Measurements from ENCODE around the gene ADAM10. TPM values are rescaled to one million over a fixed set of nuclear protein-coding genes. Genes with fewer than 3 reads are reported as not detected.
"Not testable (repeated sequence)": the region's sequence is repeated elsewhere in the genome, so short reads cannot be mapped to it uniquely, and the experiment has no call there.

ADAM10 gene
- polyA plus RNA-seq, 4 donors, result 5.1 to 147 (median 18.5) TPM

GRCh38 chr15:58777107-58777506, 27.6 kb upstream of the ADAM10 start:
- Histone ChIP-seq H3K9me3 (ENCODE audit: control insufficient read depth in 2 of 2, insufficient read depth in 1 of 2, low read depth in 1 of 2, low read length in 1 of 2) (no peaks in the 10 kb centered on the region), H3K27ac (ENCODE audit: low read depth in 1 of 3, low read length in 2 of 3) (no peak overlapping the region), H3K27me3 (ENCODE audit: control insufficient read depth in 3 of 3, insufficient read depth in 3 of 3, low read length in 3 of 3) (no peaks in the 10 kb centered on the region), H3K36me3 (ENCODE audit: control insufficient read depth in 3 of 3, insufficient read depth in 2 of 3, low read depth in 1 of 3, low read length in 3 of 3) (peaks cover 0 to 4% (median 0%) of the 10 kb centered on the region in 3 donors), H3K4me3 (ENCODE audit: low read depth in 1 of 3, low read length in 3 of 3) (no peak overlapping the region), H3K4me1 (ENCODE audit: control insufficient read depth in 3 of 3, insufficient read depth in 2 of 3, low read depth in 1 of 3, low read length in 2 of 3) (peaks cover 0 to 6% (median 4%) of the 10 kb centered on the region in 3 donors)
- 65 to 72% (median 71%) methylated on average over 4 of the region's 4 CpGs for WGBS, 3 donors
- FAIRE-seq (no peak), DNase-seq (no peak)

GRCh38 chr15:58775402-58775801, 25.9 kb upstream of the ADAM10 start:
- WGBS, 3 donors, result 96 to 98% (median 96%) methylated on average over 3 of the region's 3 CpGs
- Histone ChIP-seq H3K27ac (ENCODE audit: low read depth in 1 of 3, low read length in 2 of 3) (no peak overlapping the region), H3K4me3 (ENCODE audit: low read depth in 1 of 3, low read length in 3 of 3) (no peak overlapping the region), H3K27me3 (ENCODE audit: control insufficient read depth in 3 of 3, insufficient read depth in 3 of 3, low read length in 3 of 3) (no peaks in the 10 kb centered on the region), H3K9me3 (ENCODE audit: control insufficient read depth in 2 of 2, insufficient read depth in 1 of 2, low read depth in 1 of 2, low read length in 1 of 2) (no peaks in the 10 kb centered on the region), H3K36me3 (ENCODE audit: control insufficient read depth in 3 of 3, insufficient read depth in 2 of 3, low read depth in 1 of 3, low read length in 3 of 3) (peaks cover 0 to 4% (median 0%) of the 10 kb centered on the region in 3 donors), H3K4me1 (ENCODE audit: control insufficient read depth in 3 of 3, insufficient read depth in 2 of 3, low read depth in 1 of 3, low read length in 2 of 3) (peaks cover 0 to 6% (median 4%) of the 10 kb centered on the region in 3 donors)
- FAIRE-seq (no peak), DNase-seq (no peak)

DNA sequence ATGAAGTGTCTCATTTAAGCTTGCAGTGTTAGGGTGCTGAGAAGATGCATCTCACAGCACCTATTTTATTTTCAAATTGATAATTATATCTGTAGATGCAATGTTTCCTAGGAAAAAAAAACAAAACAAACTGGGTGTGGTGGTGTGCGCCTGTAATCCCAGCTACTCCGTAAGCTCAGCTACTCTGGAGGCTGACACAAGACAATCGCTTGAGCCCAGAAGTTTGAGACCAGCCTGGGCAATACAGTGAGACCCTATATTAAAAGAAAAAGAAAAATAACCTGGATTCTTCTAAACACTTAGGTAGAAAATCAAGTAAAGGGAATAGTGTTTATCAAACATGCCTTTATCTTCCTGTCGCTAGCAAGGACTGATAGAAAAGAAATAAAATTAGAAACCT, 23.5 kb upstream of the ADAM10 start:
- FAIRE-seq, result no peak
- Histone ChIP-seq H3K4me1 (ENCODE audit: control insufficient read depth in 3 of 3, insufficient read depth in 2 of 3, low read depth in 1 of 3, low read length in 2 of 3) (peaks cover 0 to 9% (median 6%) of the 10 kb centered on the region in 3 donors), H3K27ac (ENCODE audit: low read depth in 1 of 3, low read length in 2 of 3) (no peak overlapping the region), H3K4me3 (ENCODE audit: low read depth in 1 of 3, low read length in 3 of 3) (peak overlapping the region in 2 of 3 donors; percentile 2 to 91), H3K36me3 (ENCODE audit: control insufficient read depth in 3 of 3, insufficient read depth in 2 of 3, low read depth in 1 of 3, low read length in 3 of 3) (no peaks in the 10 kb centered on the region), H3K27me3 (ENCODE audit: control insufficient read depth in 3 of 3, insufficient read depth in 3 of 3, low read length in 3 of 3) (no peaks in the 10 kb centered on the region), H3K9me3 (ENCODE audit: control insufficient read depth in 2 of 2, insufficient read depth in 1 of 2, low read depth in 1 of 2, low read length in 1 of 2) (no peaks in the 10 kb centered on the region)
- 45 to 70% (median 67%) methylated on average over 4 of the region's 4 CpGs for WGBS, 3 donors
- no peak for DNase-seq

GRCh38 chr15:58771621-58772250, 22.2 kb upstream of the ADAM10 start:
- H3K27ac ChIP-seq (ENCODE audit: low read depth in 1 of 3, low read length in 2 of 3), result peak overlapping the region; percentile 95 to 100 (median 99)
- H3K36me3 ChIP-seq (ENCODE audit: control insufficient read depth in 3 of 3, insufficient read depth in 2 of 3, low read depth in 1 of 3, low read length in 3 of 3), result no peaks in the 10 kb centered on the region
- no peaks in the 10 kb centered on the region for H3K9me3 ChIP-seq (ENCODE audit: control insufficient read depth in 2 of 2, insufficient read depth in 1 of 2, low read depth in 1 of 2, low read length in 1 of 2)
- peaks cover 0 to 9% (median 6%) of the 10 kb centered on the region in 3 donors for H3K4me1 ChIP-seq (ENCODE audit: control insufficient read depth in 3 of 3, insufficient read depth in 2 of 3, low read depth in 1 of 3, low read length in 2 of 3)
- no peak for FAIRE-seq
- WGBS, 3 donors, result 0% methylated on average over 35 to 40 of the region's 40 CpGs
- H3K27me3 ChIP-seq (ENCODE audit: control insufficient read depth in 3 of 3, insufficient read depth in 3 of 3, low read length in 3 of 3), result no peaks in the 10 kb centered on the region
- H3K4me3 ChIP-seq (ENCODE audit: low read depth in 1 of 3, low read length in 3 of 3), result peak overlapping the region; percentile 79 to 94 (median 91)
- DNase-seq, result peak; percentile 56 to 71

GRCh38 chr15:58770857-58771620, 21.5 kb upstream of the ADAM10 start, which contains the start of gene MINDY2:
MINDY2 (plus strand) TSS chr15:58771302; CDS start chr15:58771396, 94 bp downstream.
- peak; percentile 99 to 100 for DNase-seq
- FAIRE-seq, result no peak
- no peaks in the 10 kb centered on the region for H3K9me3 ChIP-seq (ENCODE audit: control insufficient read depth in 2 of 2, insufficient read depth in 1 of 2, low read depth in 1 of 2, low read length in 1 of 2)
- no peaks in the 10 kb centered on the region for H3K27me3 ChIP-seq (ENCODE audit: control insufficient read depth in 3 of 3, insufficient read depth in 3 of 3, low read length in 3 of 3)
- H3K4me1 ChIP-seq (ENCODE audit: control insufficient read depth in 3 of 3, insufficient read depth in 2 of 3, low read depth in 1 of 3, low read length in 2 of 3), result peaks cover 0 to 9% (median 6%) of the 10 kb centered on the region in 3 donors
- peak within 1 kb of the TSS; percentile 95 to 100 (median 99) for H3K27ac ChIP-seq (ENCODE audit: low read depth in 1 of 3, low read length in 2 of 3)
- H3K36me3 ChIP-seq (ENCODE audit: control insufficient read depth in 3 of 3, insufficient read depth in 2 of 3, low read depth in 1 of 3, low read length in 3 of 3), result no peaks in the 10 kb centered on the region
- peak within 1 kb of the TSS; percentile 79 to 94 (median 91) for H3K4me3 ChIP-seq (ENCODE audit: low read depth in 1 of 3, low read length in 3 of 3)
- 0 to 1% (median 0%) methylated on average over 57 to 75 of the region's 75 CpGs for WGBS, 3 donors

DNA sequence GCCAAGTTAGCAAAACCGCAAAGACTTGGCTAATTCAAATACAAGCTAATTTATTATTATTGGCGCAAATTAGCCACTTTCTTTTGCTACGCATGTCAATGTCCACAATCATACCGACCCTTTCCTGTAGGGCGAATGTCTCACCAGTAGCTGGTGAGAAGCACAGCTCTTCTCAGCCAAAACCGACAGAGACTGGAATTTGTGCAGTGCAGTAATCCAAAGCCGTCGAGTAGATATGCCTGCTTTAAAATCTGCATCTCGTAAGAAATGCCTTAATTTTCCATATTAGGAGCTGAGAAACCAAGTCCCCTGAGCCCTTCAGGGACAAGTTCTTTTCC, 21.0 kb upstream of the ADAM10 start:
- FAIRE-seq, result no peak
- peaks cover 0 to under 1% of the 10 kb centered on the region in 2 donors for H3K9me3 ChIP-seq (ENCODE audit: control insufficient read depth in 2 of 2, insufficient read depth in 1 of 2, low read depth in 1 of 2, low read length in 1 of 2)
- DNase-seq, result no peak
- H3K27me3 ChIP-seq (ENCODE audit: control insufficient read depth in 3 of 3, insufficient read depth in 3 of 3, low read length in 3 of 3), result no peaks in the 10 kb centered on the region
- no peaks in the 10 kb centered on the region for H3K36me3 ChIP-seq (ENCODE audit: control insufficient read depth in 3 of 3, insufficient read depth in 2 of 3, low read depth in 1 of 3, low read length in 3 of 3)
- H3K4me3 ChIP-seq (ENCODE audit: low read depth in 1 of 3, low read length in 3 of 3), result peak overlapping the region; percentile 21 to 91 (median 52)
- peaks cover 0 to 9% (median 6%) of the 10 kb centered on the region in 3 donors for H3K4me1 ChIP-seq (ENCODE audit: control insufficient read depth in 3 of 3, insufficient read depth in 2 of 3, low read depth in 1 of 3, low read length in 2 of 3)
- WGBS, 3 donors, result 2 to 3% (median 2%) methylated on average over 9 of the region's 9 CpGs
- H3K27ac ChIP-seq (ENCODE audit: low read depth in 1 of 3, low read length in 2 of 3), result peak overlapping the region; percentile 89 to 95 (median 93)

GRCh38 chr15:58768601-58769004, 19.1 kb upstream of the ADAM10 start:
- not testable (repeated sequence) for H3K36me3 ChIP-seq (ENCODE audit: control insufficient read depth in 3 of 3, insufficient read depth in 2 of 3, low read depth in 1 of 3, low read length in 3 of 3); H3K9me3 ChIP-seq (ENCODE audit: control insufficient read depth in 2 of 2, insufficient read depth in 1 of 2, low read depth in 1 of 2, low read length in 1 of 2); FAIRE-seq; H3K27me3 ChIP-seq (ENCODE audit: control insufficient read depth in 3 of 3, insufficient read depth in 3 of 3, low read length in 3 of 3); H3K4me1 ChIP-seq (ENCODE audit: control insufficient read depth in 3 of 3, insufficient read depth in 2 of 3, low read depth in 1 of 3, low read length in 2 of 3); H3K4me3 ChIP-seq (ENCODE audit: low read depth in 1 of 3, low read length in 3 of 3); H3K27ac ChIP-seq (ENCODE audit: low read depth in 1 of 3, low read length in 2 of 3); DNase-seq
- 84 to 91% (median 91%) methylated on average over 7 of the region's 7 CpGs for WGBS, 3 donors

- Histone ChIP-seq H3K4me3 (ENCODE audit: low read depth in 1 of 3, low read length in 3 of 3) (no peak overlapping the region), H3K4me1 (ENCODE audit: control insufficient read depth in 3 of 3, insufficient read depth in 2 of 3, low read depth in 1 of 3, low read length in 2 of 3) (peaks cover 0 to 5% (median 0%) of the 10 kb centered on the region in 3 donors), H3K27me3 (ENCODE audit: control insufficient read depth in 3 of 3, insufficient read depth in 3 of 3, low read length in 3 of 3) (no peaks in the 10 kb centered on the region), H3K9me3 (ENCODE audit: control insufficient read depth in 2 of 2, insufficient read depth in 1 of 2, low read depth in 1 of 2, low read length in 1 of 2) (peaks cover 0 to 8% of the 10 kb centered on the region in 2 donors), H3K27ac (ENCODE audit: low read depth in 1 of 3, low read length in 2 of 3) (no peak overlapping the region), H3K36me3 (ENCODE audit: control insufficient read depth in 3 of 3, insufficient read depth in 2 of 3, low read depth in 1 of 3, low read length in 3 of 3) (no peaks in the 10 kb centered on the region)
- no peak for FAIRE-seq
- WGBS, 3 donors, result 83 to 92% (median 87%) methylated on average over 5 of the region's 5 CpGs
- DNase-seq, result peak; percentile 12 to 54
Measured at GRCh38 chr15:58766290-58766689, 16.8 kb upstream of the ADAM10 start.
